Ovary (tissue), 3 donors: ENCODE results near the gene GRK3.

ENCODE experiments used
- CTCF ChIP-seq, 3 donors: fragments of 450-650 bp in 2 of 3; fragments of 200-600 bp in 1 of 3; IDR thresholded peaks; one replicate each; pipeline versions ENCODE4 v1.5.1 to v1.8.0; 2016 to 2022; ENCODE audit warnings: antibody characterized with exemption in 3 of 3, mild to moderate bottlenecking in 1 of 3
- POLR2A ChIP-seq: fragments of 450-650 bp; IDR thresholded peaks from one replicate; pipeline ENCODE4 v1.6.1; 2017; ENCODE audit warnings: antibody characterized with exemption, mild to moderate bottlenecking, moderate library complexity
- donor health status: DM: no; HTN: no; CAD: no.

- TF ChIP-seq CTCF (IDR thresholded peaks at IDR 0.05) (no peak), POLR2A (no peak)
These were observed 117.6 kb downstream of the GRK3 start for GRCh38 chr22:25682109-25682508.
